ENCODE data around the gene SART1. TPM values are rescaled to one million over a fixed set of nuclear protein-coding genes. Genes with fewer than 3 reads are reported as not detected.

Gene SART1
- total and polyA plus RNA-seq, 7 donors: 22.2 to 50.0 (median 36.7) TPM

GRCh38 chr11:65958291-65958690 is 3.2 kb upstream of the SART1 start:
- peaks cover 0 to 21% (median 19%) of the 10 kb centered on the region in 4 donors for H3K4me1 ChIP-seq
- no peaks in the 10 kb centered on the region for H3K36me3 ChIP-seq
- peaks cover 0 to 8% (median 0%) of the 10 kb centered on the region in 3 donors for H3K27me3 ChIP-seq
- no peaks in the 10 kb centered on the region for H3K9me3 ChIP-seq
- H3K4me3 ChIP-seq: no peak overlapping the region
- 67 to 82% methylated on average over 4 of the region's 4 CpGs for WGBS, 2 donors
- no peak for TF ChIP-seq EP300 (IDR thresholded peaks at IDR 0.05)
- TF ChIP-seq CTCF (IDR thresholded peaks at IDR 0.05): no peak
- no peak for TF ChIP-seq POLR2AphosphoS5 (IDR thresholded peaks at IDR 0.05)
- TF ChIP-seq POLR2A (IDR thresholded peaks at IDR 0.05): no peak
- DNase-seq: no peak
- intact Hi-C loops (cut with DNase I): no loop called here
- H3K27ac ChIP-seq: no peak overlapping the region

DNA sequence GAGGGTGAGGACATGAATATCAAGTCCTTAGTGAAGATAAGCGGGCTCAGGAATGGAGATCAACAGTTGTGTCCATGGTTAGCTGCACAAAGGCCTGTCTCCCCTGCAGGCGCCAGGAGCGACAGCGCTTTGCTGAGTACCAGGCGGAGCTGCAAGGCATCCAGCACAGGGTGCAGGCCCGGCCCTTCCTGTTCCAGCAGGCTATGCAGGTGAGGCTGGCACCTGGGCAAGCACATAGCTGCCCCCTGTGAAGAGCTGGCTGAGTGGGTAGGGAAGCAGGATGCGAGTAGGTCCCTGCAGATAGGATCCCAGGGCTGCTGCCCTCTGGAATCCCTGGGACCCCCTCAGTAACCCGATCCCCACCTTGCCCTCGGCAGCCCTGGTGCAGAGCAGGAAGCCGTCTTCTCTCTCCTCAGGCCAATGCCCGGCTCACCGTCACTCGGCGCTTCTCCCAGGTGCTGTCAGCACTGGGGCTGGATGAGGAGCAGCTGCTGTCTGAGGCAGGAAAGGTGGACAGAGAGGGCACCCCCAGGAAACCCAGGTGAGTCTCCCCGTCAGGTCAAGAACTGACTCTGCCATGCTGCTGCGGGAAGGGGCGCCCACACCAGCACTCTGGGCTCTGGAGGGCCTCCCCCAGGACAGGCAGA is 2.6 kb upstream of the SART1 start:
- Histone ChIP-seq H3K36me3 (peaks cover 0 to 2% (median under 1%) of the 10 kb centered on the region in 4 donors), H3K27ac (no peak overlapping the region), H3K4me3 (no peak overlapping the region), H3K27me3 (peaks cover 0 to 8% (median 0%) of the 10 kb centered on the region in 3 donors), H3K9me3 (no peaks in the 10 kb centered on the region), H3K4me1 (peaks cover 0 to 27% (median 25%) of the 10 kb centered on the region in 4 donors)
- TF ChIP-seq POLR2AphosphoS5 (IDR thresholded peaks at IDR 0.05) (no peak), POLR2A (IDR thresholded peaks at IDR 0.05) (no peak), CTCF (IDR thresholded peaks at IDR 0.05) (no peak), EP300 (IDR thresholded peaks at IDR 0.05) (no peak)
- DNase-seq: no peak
- WGBS, 2 donors: 85 to 90% methylated on average over 17 of the region's 17 CpGs
- intact Hi-C loops (cut with DNase I): no loop called here

GRCh38 chr11:65960824-65961266 is 689 bp upstream of the SART1 start:
- peaks cover 11 to 21% (median 17%) of the 10 kb centered on the region in 4 donors for H3K36me3 ChIP-seq

DNA sequence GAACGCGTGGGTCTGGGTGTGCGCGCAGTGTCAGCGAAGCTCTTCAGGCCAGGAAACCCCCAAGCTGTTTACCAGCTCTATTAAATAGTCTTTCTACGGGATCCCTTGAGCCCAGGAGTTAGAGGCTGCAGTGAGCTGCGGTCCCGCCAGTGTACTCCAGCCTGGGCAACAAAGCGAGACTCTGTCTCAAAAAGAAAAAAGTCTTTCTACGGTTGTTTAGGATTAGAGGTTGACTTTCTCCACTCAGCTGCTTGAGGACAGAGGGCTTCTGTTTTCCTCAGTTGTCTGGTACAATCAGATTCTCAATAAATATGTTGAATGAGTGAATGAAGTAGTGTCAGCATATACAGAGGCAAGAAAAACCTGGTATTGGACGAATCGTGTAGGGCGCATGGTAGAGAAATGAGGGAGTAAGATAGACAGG is 619 bp downstream of the SART1 start:
- Histone ChIP-seq H3K27ac (peak overlapping the region; percentile 90 to 94 (median 92)), H3K4me1 (peaks cover 0 to 31% (median 30%) of the 10 kb centered on the region in 4 donors), H3K36me3 (peaks cover 24 to 34% (median 30%) of the 10 kb centered on the region in 4 donors), H3K4me3 (peak overlapping the region; percentile 92 to 99 (median 96)), H3K27me3 (no peaks in the 10 kb centered on the region), H3K9me3 (no peaks in the 10 kb centered on the region)
- intact Hi-C loops (cut with DNase I): no loop called here
- 5 to 6% methylated on average over 13 of the region's 13 CpGs for WGBS, 2 donors
- DNase-seq: no peak
- TF ChIP-seq CTCF (IDR thresholded peaks at IDR 0.05) (no peak), POLR2AphosphoS5 (IDR thresholded peaks at IDR 0.05) (no peak), POLR2A (IDR thresholded peaks at IDR 0.05) (no peak), EP300 (IDR thresholded peaks at IDR 0.05) (no peak)

More at GRCh38 chr11:65960824-65961266, 689 bp upstream of the SART1 start:
- no peaks in the 10 kb centered on the region for H3K9me3 ChIP-seq
- 34 to 50% methylated on average over 16 of the region's 16 CpGs for WGBS, 2 donors
- H3K4me3 ChIP-seq: peak overlapping the region; percentile 92 to 99 (median 96)
- intact Hi-C loops (cut with DNase I): loop anchor here (1.0 to 2.0 kb wide), 3 partner anchors 41 to 72 kb away; partner anchors contain the start of genes BANF1, C11orf68, DRAP1 and EIF1AD
- no peak for TF ChIP-seq POLR2A (IDR thresholded peaks at IDR 0.05)
- TF ChIP-seq EP300 (IDR thresholded peaks at IDR 0.05): no peak
- no peak for TF ChIP-seq POLR2AphosphoS5 (IDR thresholded peaks at IDR 0.05)
- no peak for TF ChIP-seq CTCF (IDR thresholded peaks at IDR 0.05)
- no peak for DNase-seq
- peaks cover 0 to 31% (median 30%) of the 10 kb centered on the region in 4 donors for H3K4me1 ChIP-seq
- peak overlapping the region; percentile 90 to 94 (median 92) for H3K27ac ChIP-seq
- H3K27me3 ChIP-seq: no peaks in the 10 kb centered on the region

Measured in sigmoid colon (tissue), 7 donors.